ENCODE data around the gene SYNC. TPM values are rescaled to one million over a fixed set of nuclear protein-coding genes. Genes with fewer than 3 reads are reported as not detected.

SYNC gene
- total RNA-seq, 2 experiments from 2014 or later, result 0.09 TPM; not detected in 1

GRCh38 chr1:32652244-32652962 is 50.2 kb downstream of the SYNC start:
- CTCF ChIA-PET (ENCODE audit: unreplicated experiment), result no interaction called here

GRCh38 chr1:32651461-32652073 is 51.0 kb downstream of the SYNC start:
- H3K79me2 ChIP-seq (ENCODE audit: insufficient read depth, low read depth, low read length), result peaks cover 85% of the 10 kb centered on the region
- H3K36me3 ChIP-seq (ENCODE audit: insufficient read depth, low read length), result peaks cover 58% of the 10 kb centered on the region
- H3K9me2 ChIP-seq (ENCODE audit: insufficient read depth, low read length), result no peaks in the 10 kb centered on the region
- POLR2A ChIA-PET, result interaction anchor here (0.5 to 1.4 kb wide), 10 partner anchors 12 to 1856 kb away, joined by 3 to 8 read pairs (median 4); no protein-coding TSS in a partner anchor
- peaks cover 12% of the 10 kb centered on the region; the same call in 1 of the 2 replicates for H4K20me1 ChIP-seq (ENCODE audit: insufficient read depth, low read length)
- 0 out of 2 replicates have a peak overlapping the region, but pooled peaks have one; percentile 12 for H2AFZ ChIP-seq (ENCODE audit: low read length)
- H3K9me3 ChIP-seq (ENCODE audit: low read length), result no peaks in the 10 kb centered on the region
- H3K4me3 ChIP-seq (ENCODE audit: low read depth, low read length, poor library complexity, severe bottlenecking), result peak overlapping the region; percentile 82
- H3K4me2 ChIP-seq (ENCODE audit: low read length), result peak overlapping the region; percentile 81
- peak overlapping the region; percentile 96 for H3K27ac ChIP-seq (ENCODE audit: low read depth, low read length, poor library complexity, severe bottlenecking)
- BruUV-seq (replicated peaks), result no TSS peak
- no peak for TF ChIP-seq EZH2phosphoT487 (IDR thresholded peaks at IDR 0.05; ENCODE audit: borderline replicate concordance, low read depth, low read length)
- no peak for TF ChIP-seq CTCF (conservative IDR thresholded peaks at IDR 0.05; ENCODE audit: low read length)
- H3K4me1 ChIP-seq (ENCODE audit: insufficient read depth, low read length, poor library complexity, severe bottlenecking), result peaks cover 56% of the 10 kb centered on the region
- intact Hi-C loops (cut with micrococcal nuclease; ENCODE audit: unreplicated experiment), result no loop called here
- DNase-seq (ENCODE audit: low spot score), result peak; percentile 69
- CTCF ChIA-PET (ENCODE audit: unreplicated experiment), result interaction anchor here (0.6 kb wide), 1 partner anchor 34 kb away, joined by 3 read pairs; no protein-coding TSS in a partner anchor

More at GRCh38 chr1:32652244-32652962, 50.2 kb downstream of the SYNC start:
- H3K4me3 ChIP-seq (ENCODE audit: low read depth, low read length, poor library complexity, severe bottlenecking), result peak overlapping the region; percentile 82
- peak overlapping the region; percentile 81 for H3K4me2 ChIP-seq (ENCODE audit: low read length)
- POLR2A ChIA-PET, result interaction anchor here (0.5 to 1.5 kb wide), 3 partner anchors 8 to 1855 kb away, joined by 3 to 5 read pairs (median 3); no protein-coding TSS in a partner anchor
- BruUV-seq (replicated peaks), result no TSS peak
- intact Hi-C loops (cut with micrococcal nuclease; ENCODE audit: unreplicated experiment), result no loop called here
- peaks cover 49% of the 10 kb centered on the region for H3K4me1 ChIP-seq (ENCODE audit: insufficient read depth, low read length, poor library complexity, severe bottlenecking)
- no peak overlapping the region for H2AFZ ChIP-seq (ENCODE audit: low read length)
- H4K20me1 ChIP-seq (ENCODE audit: insufficient read depth, low read length), result peaks cover 18% of the 10 kb centered on the region; the same call in 1 of the 2 replicates
- peaks cover 67% of the 10 kb centered on the region for H3K36me3 ChIP-seq (ENCODE audit: insufficient read depth, low read length)
- TF ChIP-seq CTCF (conservative IDR thresholded peaks at IDR 0.05; ENCODE audit: low read length), result peak; percentile 30
- no peak for TF ChIP-seq EZH2phosphoT487 (IDR thresholded peaks at IDR 0.05; ENCODE audit: borderline replicate concordance, low read depth, low read length)
- peaks cover 85% of the 10 kb centered on the region for H3K79me2 ChIP-seq (ENCODE audit: insufficient read depth, low read depth, low read length)
- DNase-seq (ENCODE audit: low spot score), result peak; percentile 10
- H3K27ac ChIP-seq (ENCODE audit: low read depth, low read length, poor library complexity, severe bottlenecking), result peak overlapping the region; percentile 96
- H3K9me3 ChIP-seq (ENCODE audit: low read length), result no peaks in the 10 kb centered on the region
- no peaks in the 10 kb centered on the region for H3K9me2 ChIP-seq (ENCODE audit: insufficient read depth, low read length)
